OCI-LY3 (cell line): ENCODE results near the gene CPNE2.

Experiments used
- CTCF ChIP-seq: fragments of 200-600, 300-600 bp; sonication (generic); IDR thresholded peaks from 2 replicates; pipeline ENCODE4 v1.5.1; 2014; ENCODE audit warnings: antibody characterized with exemption, low read length, low read depth
- EZH2phosphoT487 ChIP-seq: fragments of 200-600 bp; shearing (Covaris generic); IDR thresholded peaks from 2 replicates; pipeline ENCODE4 v1.6.1; 2018; ENCODE audit warnings: antibody characterized with exemption, mixed run types, low read depth

GRCh38 chr16:57175896-57176295, 83.5 kb downstream of the CPNE2 start:
- no peak for TF ChIP-seq CTCF
- no peak for TF ChIP-seq EZH2phosphoT487
